Thyroid gland (tissue), 4 donors: ENCODE results near the gene LCAT.

ENCODE experiments used
- CTCF ChIP-seq, 6 experiments: fragments of 200-600 bp in 3 of 6; fragments of 450-650 bp in 3 of 6; sonication (generic) in 3 of 6; IDR thresholded peaks; one replicate each; pipeline ENCODE4 v1.5.1; 2016 to 2019; ENCODE audit warnings: antibody characterized with exemption in 6 of 6, mild to moderate bottlenecking in 2 of 6, inconsistent platforms in 1 of 6, moderate library complexity in 1 of 6
- POLR2A ChIP-seq, 2 donors: fragments of 450-650 bp; IDR thresholded peaks; one replicate each; pipeline ENCODE4 v1.6.1; 2017; ENCODE audit warnings: antibody characterized with exemption in 2 of 2, mild to moderate bottlenecking in 2 of 2, moderate library complexity in 1 of 2

GRCh38 chr16:67893743-67894399 is 50.0 kb downstream of the LCAT start:
- no peak for TF ChIP-seq CTCF (IDR thresholded peaks at IDR 0.05)
- TF ChIP-seq POLR2A (IDR thresholded peaks at IDR 0.05), result no peak
